ENCODE data around the gene ANKRD35.

Gene ANKRD35

GRCh38 chr1:145908653-145909052, 23.0 kb upstream of the ANKRD35 start:
- H3K4me1 Mint-ChIP-seq (ENCODE audit: low read depth) = peaks cover 9% of the 10 kb centered on the region
- no peaks in the 10 kb centered on the region for H3K9me3 Mint-ChIP-seq
- no peak overlapping the region for H3K4me3 Mint-ChIP-seq
- no peak overlapping the region for H3K27ac Mint-ChIP-seq
- H3K27me3 Mint-ChIP-seq = no peaks in the 10 kb centered on the region
- peaks cover 25% of the 10 kb centered on the region for H3K36me3 Mint-ChIP-seq (ENCODE audit: low read depth)

- H3K4me3 Mint-ChIP-seq = no peak overlapping the region
- H3K4me1 Mint-ChIP-seq (ENCODE audit: low read depth) = peaks cover 5% of the 10 kb centered on the region
- H3K9me3 Mint-ChIP-seq = no peaks in the 10 kb centered on the region
- H3K27ac Mint-ChIP-seq = no peak overlapping the region
- peaks cover 21% of the 10 kb centered on the region for H3K36me3 Mint-ChIP-seq (ENCODE audit: low read depth)
- H3K27me3 Mint-ChIP-seq = no peaks in the 10 kb centered on the region
These were observed 21.5 kb upstream of the ANKRD35 start for GRCh38 chr1:145906954-145907753.

GRCh38 chr1:145901312-145902021, 15.8 kb upstream of the ANKRD35 start:
- no peak overlapping the region for H3K4me3 Mint-ChIP-seq
- H3K9me3 Mint-ChIP-seq = no peaks in the 10 kb centered on the region
- H3K27ac Mint-ChIP-seq = no peak overlapping the region
- no peaks in the 10 kb centered on the region for H3K4me1 Mint-ChIP-seq (ENCODE audit: low read depth)
- H3K36me3 Mint-ChIP-seq (ENCODE audit: low read depth) = peaks cover 5% of the 10 kb centered on the region
- no peaks in the 10 kb centered on the region for H3K27me3 Mint-ChIP-seq

GRCh38 chr1:145898756-145899155, 13.1 kb upstream of the ANKRD35 start:
- Mint-ChIP-seq H3K27ac (no peak overlapping the region), H3K4me3 (no peak overlapping the region), H3K36me3 (ENCODE audit: low read depth) (peaks cover 5% of the 10 kb centered on the region), H3K27me3 (no peaks in the 10 kb centered on the region), H3K9me3 (no peaks in the 10 kb centered on the region), H3K4me1 (ENCODE audit: low read depth) (no peaks in the 10 kb centered on the region)

GRCh38 chr1:145897969-145898368, 12.3 kb upstream of the ANKRD35 start:
- H3K27me3 Mint-ChIP-seq = no peaks in the 10 kb centered on the region
- no peak overlapping the region for H3K4me3 Mint-ChIP-seq
- H3K27ac Mint-ChIP-seq = no peak overlapping the region
- no peaks in the 10 kb centered on the region for H3K4me1 Mint-ChIP-seq (ENCODE audit: low read depth)
- no peaks in the 10 kb centered on the region for H3K9me3 Mint-ChIP-seq
- H3K36me3 Mint-ChIP-seq (ENCODE audit: low read depth) = peaks cover 5% of the 10 kb centered on the region

- Mint-ChIP-seq H3K27ac (no peak overlapping the region), H3K4me3 (no peak overlapping the region), H3K27me3 (no peaks in the 10 kb centered on the region), H3K9me3 (no peaks in the 10 kb centered on the region), H3K36me3 (ENCODE audit: low read depth) (peaks cover 5% of the 10 kb centered on the region), H3K4me1 (ENCODE audit: low read depth) (no peaks in the 10 kb centered on the region)
These were observed 9.8 kb upstream of the ANKRD35 start for GRCh38 chr1:145895471-145895870.

- Mint-ChIP-seq H3K27ac (no peak overlapping the region), H3K36me3 (ENCODE audit: low read depth) (peaks cover 5% of the 10 kb centered on the region), H3K9me3 (no peaks in the 10 kb centered on the region), H3K27me3 (no peaks in the 10 kb centered on the region), H3K4me3 (no peak overlapping the region), H3K4me1 (ENCODE audit: low read depth) (no peaks in the 10 kb centered on the region)
These were observed 7.8 kb upstream of the ANKRD35 start for GRCh38 chr1:145893306-145894055.

- Mint-ChIP-seq H3K27ac (no peak overlapping the region), H3K4me3 (no peak overlapping the region), H3K27me3 (no peaks in the 10 kb centered on the region)
These were observed 6.9 kb upstream of the ANKRD35 start for GRCh38 chr1:145892486-145893087.

GRCh38 chr1:145891587-145892485, 6.2 kb upstream of the ANKRD35 start:
- H3K9me3 Mint-ChIP-seq = no peaks in the 10 kb centered on the region
- H3K4me3 Mint-ChIP-seq = no peak overlapping the region
- H3K27me3 Mint-ChIP-seq = no peaks in the 10 kb centered on the region
- H3K4me1 Mint-ChIP-seq (ENCODE audit: low read depth) = peaks cover 1% of the 10 kb centered on the region
- H3K36me3 Mint-ChIP-seq (ENCODE audit: low read depth) = no peaks in the 10 kb centered on the region
- no peak overlapping the region for H3K27ac Mint-ChIP-seq

More at GRCh38 chr1:145892486-145893087, 6.9 kb upstream of the ANKRD35 start:
- Mint-ChIP-seq H3K4me1 (ENCODE audit: low read depth) (no peaks in the 10 kb centered on the region), H3K36me3 (ENCODE audit: low read depth) (peaks cover 2% of the 10 kb centered on the region), H3K9me3 (no peaks in the 10 kb centered on the region)

- no peak overlapping the region for H3K27ac Mint-ChIP-seq
- H3K27me3 Mint-ChIP-seq = no peaks in the 10 kb centered on the region
- H3K9me3 Mint-ChIP-seq = no peaks in the 10 kb centered on the region
- peaks cover 8% of the 10 kb centered on the region for H3K4me1 Mint-ChIP-seq (ENCODE audit: low read depth)
- H3K36me3 Mint-ChIP-seq (ENCODE audit: low read depth) = no peaks in the 10 kb centered on the region
- H3K4me3 Mint-ChIP-seq = no peak overlapping the region
These were observed 5.5 kb upstream of the ANKRD35 start for GRCh38 chr1:145891143-145891542.

GRCh38 chr1:145889722-145890121, 4.1 kb upstream of the ANKRD35 start:
- no peak overlapping the region for H3K4me3 Mint-ChIP-seq
- H3K36me3 Mint-ChIP-seq (ENCODE audit: low read depth) = no peaks in the 10 kb centered on the region
- H3K27ac Mint-ChIP-seq = no peak overlapping the region
- no peaks in the 10 kb centered on the region for H3K9me3 Mint-ChIP-seq
- H3K27me3 Mint-ChIP-seq = peaks cover 7% of the 10 kb centered on the region
- peaks cover 18% of the 10 kb centered on the region for H3K4me1 Mint-ChIP-seq (ENCODE audit: low read depth)

- Mint-ChIP-seq H3K9me3 (no peaks in the 10 kb centered on the region), H3K4me3 (no peak overlapping the region), H3K27ac (no peak overlapping the region), H3K27me3 (peaks cover 25% of the 10 kb centered on the region), H3K4me1 (ENCODE audit: low read depth) (peaks cover 19% of the 10 kb centered on the region), H3K36me3 (ENCODE audit: low read depth) (no peaks in the 10 kb centered on the region)
These were observed 2.0 kb upstream of the ANKRD35 start for GRCh38 chr1:145887631-145888030.

- Mint-ChIP-seq H3K9me3 (no peaks in the 10 kb centered on the region), H3K36me3 (ENCODE audit: low read depth) (no peaks in the 10 kb centered on the region), H3K4me3 (no peak overlapping the region), H3K27ac (no peak overlapping the region), H3K4me1 (ENCODE audit: low read depth) (peaks cover 19% of the 10 kb centered on the region), H3K27me3 (peaks cover 28% of the 10 kb centered on the region)
These were observed 1.1 kb upstream of the ANKRD35 start for GRCh38 chr1:145886816-145887215.

- peak overlapping the region; percentile 81 for H3K4me3 Mint-ChIP-seq
- H3K36me3 Mint-ChIP-seq (ENCODE audit: low read depth) = no peaks in the 10 kb centered on the region
- H3K9me3 Mint-ChIP-seq = no peaks in the 10 kb centered on the region
- peaks cover 19% of the 10 kb centered on the region for H3K4me1 Mint-ChIP-seq (ENCODE audit: low read depth)
- H3K27me3 Mint-ChIP-seq = peaks cover 28% of the 10 kb centered on the region
- H3K27ac Mint-ChIP-seq = no peak overlapping the region
These were observed 724 bp upstream of the ANKRD35 start for GRCh38 chr1:145886390-145886789.

Measured in stimulated activated naive CD8-positive, alpha-beta T cell treated with anti-CD3 and anti-CD28 coated beads, Interleukin-15, Interleukin-2, amounts not matched to agents 100 ng/mL and 50 ng/mL, for 24 hours (primary cell).